WTC11 (cell line): ENCODE results near the gene MUSTN1. TPM values are rescaled to one million over a fixed set of nuclear protein-coding genes. Genes with fewer than 3 reads are reported as not detected.

Experiments
- ATAC-seq: fragments of 200-7000 bp; cut with Tn5 transposase; 2 replicates; pipeline ENCODE4 v1.10.0; 2021; ENCODE audit warnings: mild to moderate bottlenecking, moderate library complexity
- CTCF ChIA-PET: fragments of 300-600 bp; sonication (Branson Sonifier 250); formaldehyde crosslinking; loops from one replicate; lab custom pipeline; 2021; ENCODE audit warnings: antibody characterized with exemption; lab: Charles Lee
- POLR2A ChIA-PET: fragments of 350-600 bp; sonication (Branson Sonifier 250); formaldehyde crosslinking; loops from one replicate; lab custom pipeline; 2021; ENCODE audit warnings: antibody characterized with exemption; lab: Charles Lee
- DNase-seq: peaks from one replicate; pipeline ENCODE4 v3.0.0; 2021; ENCODE audit warnings: low spot score
- H3K27ac Mint-ChIP-seq: 2 replicates; pipeline ENCODE4 v1.8.0; 2021; ENCODE audit warnings: mixed read lengths
- H3K27me3 Mint-ChIP-seq: 2 replicates; pipeline ENCODE4 v1.8.0; 2021; ENCODE audit warnings: low read depth, mild to moderate bottlenecking, moderate library complexity, mixed read lengths
- H3K36me3 Mint-ChIP-seq: 2 replicates; pipeline ENCODE4 v1.8.0; 2021; ENCODE audit warnings: mixed read lengths
- H3K4me1 Mint-ChIP-seq: 2 replicates; pipeline ENCODE4 v1.8.0; 2022; ENCODE audit warnings: mixed read lengths
- H3K4me3 Mint-ChIP-seq: 2 replicates; pipeline ENCODE4 v1.8.0; 2021; ENCODE audit warnings: mild to moderate bottlenecking, moderate library complexity, mixed read lengths
- H3K9me3 Mint-ChIP-seq: 2 replicates; pipeline ENCODE4 v1.8.0; 2021; ENCODE audit warnings: mixed read lengths
- ATF1 ChIP-seq: sonication (generic); formaldehyde crosslinking; IDR thresholded peaks from 2 replicates; pipeline ENCODE4 v1.8.1; 2023; ENCODE audit warnings: mild to moderate bottlenecking, moderate library complexity, missing genetic modification reagents
- CREB1 ChIP-seq: sonication (generic); formaldehyde crosslinking; IDR thresholded peaks from 2 replicates; pipeline ENCODE4 v1.8.0; 2023; ENCODE audit warnings: mild to moderate bottlenecking, missing genetic modification reagents
- E2F5 ChIP-seq: sonication (generic); formaldehyde crosslinking; IDR thresholded peaks from 2 replicates; pipeline ENCODE4 v1.8.1; 2022; ENCODE audit warnings: mild to moderate bottlenecking, moderate library complexity, missing genetic modification reagents
- ERG ChIP-seq: fragments of 250-450 bp; sonication (Bioruptor Pico); IDR thresholded peaks from 2 replicates; pipeline ENCODE4 v1.8.0; 2021; ENCODE audit warnings: mild to moderate bottlenecking
- FOXJ3 ChIP-seq: sonication (generic); formaldehyde crosslinking; IDR thresholded peaks from 2 replicates; pipeline ENCODE4 v1.9.0; 2021; ENCODE audit warnings: missing genetic modification reagents, mild to moderate bottlenecking, borderline replicate concordance
- FOXK1 ChIP-seq: sonication (generic); formaldehyde crosslinking; IDR thresholded peaks from 2 replicates; pipeline ENCODE4 v1.8.0; 2022; ENCODE audit warnings: mild to moderate bottlenecking, moderate library complexity, missing genetic modification reagents
- IRF2 ChIP-seq: sonication (generic); formaldehyde crosslinking; IDR thresholded peaks from 2 replicates; pipeline ENCODE4 v1.8.0; 2022; ENCODE audit warnings: low read depth, missing genetic modification reagents, borderline replicate concordance
- JUN ChIP-seq: sonication (generic); formaldehyde crosslinking; IDR thresholded peaks from 2 replicates; pipeline ENCODE4 v1.8.0; 2023; ENCODE audit warnings: mild to moderate bottlenecking, missing genetic modification reagents
- MXD4 ChIP-seq: fragments of 250-450 bp; sonication (Bioruptor Pico); IDR thresholded peaks from 2 replicates; pipeline ENCODE4 v1.8.0; 2021; ENCODE audit warnings: mild to moderate bottlenecking, moderate library complexity, borderline replicate concordance
- MYBL2 ChIP-seq: sonication (generic); formaldehyde crosslinking; IDR thresholded peaks from 2 replicates; pipeline ENCODE4 v1.8.1; 2023; ENCODE audit warnings: mild to moderate bottlenecking, moderate library complexity, missing genetic modification reagents
- NFATC4 ChIP-seq: fragments of 250-450 bp; sonication (Bioruptor Pico); IDR thresholded peaks from 2 replicates; pipeline ENCODE4 v1.9.0; 2021; ENCODE audit warnings: mild to moderate bottlenecking
- OVOL2 ChIP-seq: fragments of 250-450 bp; sonication (Bioruptor Pico); IDR thresholded peaks from 2 replicates; pipeline ENCODE4 v1.9.0; 2021; ENCODE audit warnings: mild to moderate bottlenecking, borderline replicate concordance
- PRDM15 ChIP-seq: sonication (generic); formaldehyde crosslinking; IDR thresholded peaks from 2 replicates; pipeline ENCODE4 v1.8.0; 2022; ENCODE audit warnings: missing genetic modification reagents
- SMAD3 ChIP-seq: sonication (generic); formaldehyde crosslinking; IDR thresholded peaks from 2 replicates; pipeline ENCODE4 v1.8.0; 2022; ENCODE audit warnings: missing genetic modification reagents, mild to moderate bottlenecking, borderline replicate concordance
- STAT6 ChIP-seq: sonication (generic); formaldehyde crosslinking; conservative IDR thresholded peaks from 2 replicates; pipeline ENCODE4 v1.8.1; 2023; ENCODE audit warnings: mild to moderate bottlenecking, low read depth, missing genetic modification reagents, moderate library complexity
- TEAD1 ChIP-seq: sonication (generic); formaldehyde crosslinking; IDR thresholded peaks from 2 replicates; pipeline ENCODE4 v1.8.0; 2022; ENCODE audit warnings: mild to moderate bottlenecking, missing genetic modification reagents
- ZNF138 ChIP-seq: sonication (generic); formaldehyde crosslinking; conservative IDR thresholded peaks from 2 replicates; pipeline ENCODE4 v1.8.1; 2022; ENCODE audit warnings: mild to moderate bottlenecking, moderate library complexity, missing genetic modification reagents
- ZNF396 ChIP-seq: fragments of 250-450 bp; sonication (Bioruptor Pico); IDR thresholded peaks from 2 replicates; pipeline ENCODE4 v1.8.0; 2021; ENCODE audit warnings: mild to moderate bottlenecking, moderate library complexity, borderline replicate concordance
- ZNF425 ChIP-seq: fragments of 250-450 bp; sonication (Bioruptor Pico); conservative IDR thresholded peaks from 2 replicates; pipeline ENCODE4 v1.9.0; 2021; ENCODE audit warnings: mild to moderate bottlenecking
- ZNF512 ChIP-seq: sonication (generic); formaldehyde crosslinking; IDR thresholded peaks from 2 replicates; pipeline ENCODE4 v1.8.1; 2022; ENCODE audit warnings: missing genetic modification reagents, borderline replicate concordance
- total RNA-seq: library from RNA; stranded (reverse); gene quantifications from 3 replicates; pipeline ENCODE4 v1.2.3, GENCODE V29; 2021

The MUSTN1 gene
- total RNA-seq, 1 experiment from 2014 or later = 4.2 TPM

GRCh38 chr3:52830535-52831258 is 4.1 kb downstream of the MUSTN1 start, which contains the start of gene ITIH4:
Gene ITIH4, minus strand, starts transcription at chr3:52830672. Its CDS starts 30 bp downstream, at chr3:52830642.
- no peak for DNase-seq
- no peak for TF ChIP-seq CREB1 (CRISPR knock-in tag)
- TF ChIP-seq ATF1 (CRISPR knock-in tag) = no peak
- no peak for TF ChIP-seq NFATC4 (CRISPR knock-in tag)
- TF ChIP-seq STAT6 (CRISPR knock-in tag) = no peak
- no peak for TF ChIP-seq FOXK1 (CRISPR knock-in tag)
- TF ChIP-seq MYBL2 (CRISPR knock-in tag) = no peak
- no peak for TF ChIP-seq ZNF396
- no peak for TF ChIP-seq ERG (CRISPR knock-in tag)
- no peak for TF ChIP-seq ZNF138 (CRISPR knock-in tag)
- TF ChIP-seq JUN (CRISPR knock-in tag) = no peak
- no peak for TF ChIP-seq E2F5 (CRISPR knock-in tag)
- TF ChIP-seq SMAD3 (CRISPR knock-in tag) = no peak
- TF ChIP-seq IRF2 (CRISPR knock-in tag) = no peak
- TF ChIP-seq OVOL2 (CRISPR knock-in tag) = no peak
- TF ChIP-seq ZNF425 (CRISPR knock-in tag) = no peak
- TF ChIP-seq FOXJ3 (CRISPR knock-in tag) = no peak
- TF ChIP-seq PRDM15 (CRISPR knock-in tag) = no peak
- TF ChIP-seq MXD4 (CRISPR knock-in tag) = no peak
- TF ChIP-seq TEAD1 (CRISPR knock-in tag) = no peak
- TF ChIP-seq ZNF512 (CRISPR knock-in tag) = no peak
- TF ChIP-seq, all 79 proteins: peak for 0
- peaks cover 5% of the 10 kb centered on the region; the same call in 1 of the 2 replicates for H3K4me1 Mint-ChIP-seq
- no peak within 1 kb of the TSS for H3K27ac Mint-ChIP-seq
- no peaks in the 10 kb centered on the region for H3K9me3 Mint-ChIP-seq
- ChIA-PET CTCF (interaction anchor here (1.4 to 4.4 kb wide), 3 partner anchors 10 to 38 kb away, joined by 3 to 23 read pairs (median 5); no protein-coding TSS in a partner anchor), POLR2A (no interaction called here)
- peak; percentile 32 for ATAC-seq
- H3K36me3 Mint-ChIP-seq = no peaks in the 10 kb centered on the region
- H3K27me3 Mint-ChIP-seq = no peaks in the 10 kb centered on the region
- no peak within 1 kb of the TSS for H3K4me3 Mint-ChIP-seq
